K562 (cell line): ENCODE measurements around the gene DNASE2. TPM values are rescaled to one million over a fixed set of nuclear protein-coding genes. Genes with fewer than 3 reads are reported as not detected.

Source experiments
- ARID4B ChIP-seq: sonication (generic); formaldehyde crosslinking; IDR thresholded peaks from 2 replicates; pipeline ENCODE4 v1.8.0; 2022; ENCODE audit warnings: mild to moderate bottlenecking, missing genetic modification reagents
- CEBPB ChIP-seq: fragments of 450-650 bp; IDR thresholded peaks from 2 replicates; pipeline ENCODE4 v1.6.1; 2016; ENCODE audit warnings: missing genetic modification characterization, missing compliant biosample characterization
- CHD2 ChIP-seq: IDR thresholded peaks from 2 replicates; pipeline ENCODE4 v1.6.1; 2011; ENCODE audit warnings: low read depth, low read length
- ESRRA ChIP-seq: fragments of 450-650 bp; IDR thresholded peaks from 2 replicates; pipeline ENCODE4 v1.6.1; 2014; ENCODE audit warnings: low read depth, mild to moderate bottlenecking, moderate library complexity, borderline replicate concordance
- GABPA ChIP-seq: fragments of 200-800 bp; sonication (Bioruptor generic); conservative IDR thresholded peaks from 2 replicates; pipeline ENCODE4 v1.6.1; 2016; ENCODE audit warnings: low read depth, missing genetic modification characterization, missing compliant biosample characterization
- HMGN3 ChIP-seq: IDR thresholded peaks from 2 replicates; pipeline ENCODE4 v1.6.1; 2011; ENCODE audit warnings: borderline replicate concordance, low read depth, mild to moderate bottlenecking, mixed read lengths, low read length; ENCODE audit not compliant: insufficient read length; ENCODE audit errors: extremely low read depth
- L3MBTL2 ChIP-seq: fragments of 450-650 bp; IDR thresholded peaks from 2 replicates; pipeline ENCODE4 v1.6.1; 2016; ENCODE audit warnings: mild to moderate bottlenecking, moderate library complexity
- MAFF ChIP-seq: IDR thresholded peaks from 2 replicates; pipeline ENCODE4 v1.6.1; 2012; ENCODE audit warnings: low read length, improper control_type of control experiment
- MBD1 ChIP-seq: fragments of 250-450 bp; sonication (Bioruptor Pico); IDR thresholded peaks from 2 replicates; pipeline ENCODE4 v1.8.0; 2022; ENCODE audit warnings: inconsistent platforms
- MITF ChIP-seq: IDR thresholded peaks from 2 replicates; pipeline ENCODE4 v1.6.1; 2014; ENCODE audit warnings: antibody characterized with exemption
- NFATC3 ChIP-seq: fragments of 450-650 bp; IDR thresholded peaks from 2 replicates; pipeline ENCODE4 v1.6.1; 2017; ENCODE audit warnings: mild to moderate bottlenecking
- RHOXF2B ChIP-seq: fragments of 250-450 bp; sonication (Bioruptor Pico); conservative IDR thresholded peaks from 2 replicates; pipeline ENCODE4 v1.5.1; 2021
- SIX5 ChIP-seq, 2 experiments: IDR thresholded peaks; 2 replicates each; pipeline ENCODE4 v1.6.1; 2011; ENCODE audit warnings: low read length in 2 of 2, borderline replicate concordance in 1 of 2, low read depth in 1 of 2, mild to moderate bottlenecking in 1 of 2, moderate library complexity in 1 of 2; ENCODE audit not compliant: insufficient read depth in 1 of 2
- TCFL5 ChIP-seq: fragments of 250-450 bp; sonication (Bioruptor Pico); conservative IDR thresholded peaks from 2 replicates; pipeline ENCODE4 v1.6.1; 2021; ENCODE audit warnings: mild to moderate bottlenecking, moderate library complexity, matching md5 sums
- TEAD1 ChIP-seq, 2 experiments: fragments of 450-650 bp in 1 of 2; sonication (generic) in 1 of 2; formaldehyde crosslinking; IDR thresholded peaks; 2 replicates each; pipeline versions ENCODE4 v1.4.0 to v1.8.0; 2020 to 2022; ENCODE audit warnings: mild to moderate bottlenecking in 2 of 2, missing genetic modification reagents in 1 of 2
- ZNF133 ChIP-seq: fragments of 250-450 bp; sonication (Bioruptor Pico); IDR thresholded peaks from 2 replicates; pipeline ENCODE4 v1.4.0; 2020; ENCODE audit warnings: mild to moderate bottlenecking
- ZNF311 ChIP-seq: fragments of 250-450 bp; sonication (Bioruptor Pico); IDR thresholded peaks from 2 replicates; pipeline ENCODE4 v1.4.0; 2020; ENCODE audit warnings: mild to moderate bottlenecking, moderate library complexity
- ZNF766 ChIP-seq: fragments of 200-800 bp; sonication (Bioruptor generic); conservative IDR thresholded peaks from 2 replicates; pipeline ENCODE4 v1.6.1; 2016; ENCODE audit warnings: missing genetic modification characterization, missing compliant biosample characterization
- polyA plus RNA-seq, 8 experiments: library from polyadenylated mRNA; depleted of rRNA in 4 of 8; stranded (reverse) in 5 of 8; unstranded in 3 of 8; fragments of >200 nt; fragmentation: Nextera tagmentation in 2 of 8; fragmentation: Illumina TruSeq in 1 of 8; extraction: Ambion mirVana in 2 of 8; extraction: Trizol in 1 of 8; gene quantifications; 2 replicates each; pipeline versions ENCODE4 v1.2.1 to v1.2.3, GENCODE V29; 2011 to 2014; ENCODE audit warnings: inconsistent platforms in 1 of 8, missing spikeins in 1 of 8
- total RNA-seq, 7 experiments: library from RNA; depleted of rRNA in 6 of 7; stranded (reverse); fragments of >200 nt in 6 of 7; fragmentation: Illumina TruSeq in 2 of 7; extraction: Trizol in 2 of 7; gene quantifications; 2 replicates each; pipeline versions ENCODE4 v1.2.1 to v1.2.3, GENCODE V29; 2011 to 2021; ENCODE audit warnings: low replicate concordance in 1 of 7

DNASE2 gene
- total and polyA plus RNA-seq, 9 of the 15 experiments (the other 6 are each of a cell fraction or from before 2014, with no cell fraction given): 4.4 to 27.0 (median 20.2) TPM

- TF ChIP-seq NFATC3 (no peak), ZNF311 (CRISPR knock-in tag) (no peak), CEBPB (tag) (no peak), RHOXF2B (no peak), TCFL5 (CRISPR knock-in tag) (no peak), GABPA (tag) (no peak), SIX5 (IDR thresholded peaks at IDR 0.05; ENCODE audit: borderline replicate concordance in 1 of 2, insufficient read depth in 1 of 2, low read depth in 1 of 2, low read length in 2 of 2) (no peak), MAFF (no peak), ZNF766 (CRISPR knock-in tag) (0 out of 2 replicates have a peak, but pooled peaks have one; percentile 10), L3MBTL2 (peak; percentile 97), TEAD1 (CRISPR knock-in tag; IDR thresholded peaks at IDR 0.05) (no peak; a peak in 1 of 4 replicates), HMGN3 (peak; percentile 78), MITF (peak; percentile 46; the same call in 1 of the 2 replicates), ESRRA (no peak; the same call in 1 of the 2 replicates), ARID4B (peak; percentile 36; the same call in 1 of the 2 replicates), CHD2 (no peak), ZNF133 (no peak), MBD1 (CRISPR knock-in tag) (no peak)
Observed at GRCh38 chr19:12886969-12887747, 5.9 kb upstream of the DNASE2 start, which contains the start of gene KLF1 (continued).
